AG20443 (cell line): ENCODE results near the gene SAMD15.
"Not testable (repeated sequence)": the region's sequence is repeated elsewhere in the genome, so short reads cannot be mapped to it uniquely, and the experiment has no call there.

Source experiments
- DNase-seq: peaks from one replicate; pipeline ENCODE4 v3.0.0; 2012; ENCODE audit warnings: low spot score, mixed read lengths

Gene SAMD15

GRCh38 chr14:77376771-77377501 lies at the start of gene SAMD15, which contains the start of gene TMED8:
TSS of gene SAMD15 (plus strand) at chr14:77377379. CDS start at chr14:77377419, 40 bp downstream.
TSS of gene TMED8 (minus strand) at chr14:77377094. CDS start at chr14:77377053, 41 bp downstream.
- DNase-seq: peak; percentile 97

GRCh38 chr14:77329872-77330271 lies 47.3 kb upstream of the SAMD15 start:
- DNase-seq: no peak

GRCh38 chr14:77335576-77335975 lies 41.6 kb upstream of the SAMD15 start:
- no peak for DNase-seq

GRCh38 chr14:77337255-77337654 lies 39.9 kb upstream of the SAMD15 start:
- DNase-seq: not testable (repeated sequence)

GRCh38 chr14:77337880-77338279 lies 39.3 kb upstream of the SAMD15 start:
- no peak for DNase-seq

- no peak for DNase-seq
Measured at GRCh38 chr14:77338302-77338701, 38.9 kb upstream of the SAMD15 start.

GRCh38 chr14:77339407-77339806 lies 37.8 kb upstream of the SAMD15 start:
- peak; percentile 77 for DNase-seq

GRCh38 chr14:77340389-77340788 lies 36.8 kb upstream of the SAMD15 start:
- no peak for DNase-seq

GRCh38 chr14:77342726-77343397 lies 34.3 kb upstream of the SAMD15 start:
- DNase-seq: no peak

GRCh38 chr14:77343662-77344061 lies 33.5 kb upstream of the SAMD15 start:
- no peak for DNase-seq

- DNase-seq: no peak
Measured at GRCh38 chr14:77344377-77344996, 32.7 kb upstream of the SAMD15 start.

GRCh38 chr14:77346495-77346894 lies 30.7 kb upstream of the SAMD15 start:
- DNase-seq: no peak

GRCh38 chr14:77347751-77348150 lies 29.4 kb upstream of the SAMD15 start:
- no peak for DNase-seq

GRCh38 chr14:77353469-77354141 lies 23.6 kb upstream of the SAMD15 start:
- DNase-seq: no peak

- DNase-seq: no peak
Measured at GRCh38 chr14:77355811-77356210, 21.4 kb upstream of the SAMD15 start.

- DNase-seq: no peak
Measured at GRCh38 chr14:77356899-77357298, 20.3 kb upstream of the SAMD15 start.

GRCh38 chr14:77359626-77360025 lies 17.6 kb upstream of the SAMD15 start:
- no peak for DNase-seq

- DNase-seq: no peak
Measured at GRCh38 chr14:77364146-77364545, 13.0 kb upstream of the SAMD15 start.

GRCh38 chr14:77369285-77369684 lies 7.9 kb upstream of the SAMD15 start:
- no peak for DNase-seq

GRCh38 chr14:77372304-77372841 lies 4.8 kb upstream of the SAMD15 start:
- no peak for DNase-seq

GRCh38 chr14:77375164-77375950 lies 1.8 kb upstream of the SAMD15 start:
- no peak for DNase-seq
